HL-60 (cell line): Measurements from ENCODE around the gene CRY2.

Experiments
- DNase-seq, 2 experiments: peaks; one replicate each; pipeline ENCODE4 v3.0.0-alpha.2; 2010 to 2020; ENCODE audit warnings: low read depth in 1 of 2, low spot score in 1 of 2
- H3K27ac ChIP-seq: fragments of 250-450 bp; sonication (Bioruptor Pico); replicated peaks from 2 replicates; pipeline ENCODE4 v1.5.1; 2020; ENCODE audit warnings: mild to moderate bottlenecking, moderate library complexity
- H3K27me3 ChIP-seq: fragments of 250-450 bp; sonication (Bioruptor Pico); 2 replicates; pipeline ENCODE4 v1.5.1; 2021; ENCODE audit warnings: mild to moderate bottlenecking, moderate library complexity; ENCODE audit not compliant: insufficient read depth, poor library complexity, severe bottlenecking
- H3K4me3 ChIP-seq: replicated peaks from 2 replicates; pipeline ENCODE4 v1.5.1; 2011; ENCODE audit warnings: mild to moderate bottlenecking, control low read depth, low read length; ENCODE audit not compliant: insufficient read depth
- CTCF ChIP-seq: IDR thresholded peaks from one replicate; pipeline ENCODE4 v1.5.1; 2011; ENCODE audit warnings: low read length, control low read depth, inconsistent platforms; ENCODE audit not compliant: insufficient read depth
- GABPA ChIP-seq: IDR thresholded peaks from 2 replicates; pipeline ENCODE4 v1.6.1; 2012; ENCODE audit warnings: low read depth
- POLR2AphosphoS5 ChIP-seq: IDR thresholded peaks from 2 replicates; pipeline ENCODE4 v1.6.1; 2012; ENCODE audit warnings: low read depth
- REST ChIP-seq: IDR thresholded peaks from 2 replicates; pipeline ENCODE4 v1.6.1; 2012; ENCODE audit warnings: low read depth; ENCODE audit not compliant: insufficient replicate concordance
- SPI1 ChIP-seq: IDR thresholded peaks from 2 replicates; pipeline ENCODE4 v1.6.1; 2012; ENCODE audit warnings: low read depth, mild to moderate bottlenecking, borderline replicate concordance

The CRY2 gene

GRCh38 chr11:45860348-45860747 lies 13.1 kb downstream of the CRY2 start:
- no peak for DNase-seq
- TF ChIP-seq GABPA (no peak), CTCF (no peak), SPI1 (no peak), POLR2AphosphoS5 (no peak), REST (no peak)
- H3K4me3 ChIP-seq, result no peak overlapping the region
- no peak overlapping the region for H3K27ac ChIP-seq
- no peaks in the 10 kb centered on the region for H3K27me3 ChIP-seq

- no peak for DNase-seq
- TF ChIP-seq POLR2AphosphoS5, result no peak
- TF ChIP-seq SPI1, result no peak
- TF ChIP-seq CTCF, result no peak
- TF ChIP-seq GABPA, result no peak
- TF ChIP-seq REST, result no peak
- Histone ChIP-seq H3K4me3 (no peak overlapping the region), H3K27me3 (no peaks in the 10 kb centered on the region), H3K27ac (no peak overlapping the region)
These were observed 13.7 kb downstream of the CRY2 start for GRCh38 chr11:45860764-45861510.

- TF ChIP-seq GABPA (no peak), CTCF (no peak), POLR2AphosphoS5 (no peak), REST (no peak), SPI1 (no peak)
- Histone ChIP-seq H3K27ac (no peak overlapping the region), H3K4me3 (no peak overlapping the region), H3K27me3 (no peaks in the 10 kb centered on the region)
- no peak for DNase-seq
These were observed 16.8 kb downstream of the CRY2 start for GRCh38 chr11:45864041-45864440.
